Upper lobe of left lung (tissue), 4 donors: Measurements from ENCODE around the gene GOLGA6L24.
"Not testable (repeated sequence)": the region's sequence is repeated elsewhere in the genome, so short reads cannot be mapped to it uniquely, and the experiment has no call there.

Experiments
- POLR2AphosphoS5 ChIP-seq, 2 donors: sonication (generic); formaldehyde crosslinking; IDR thresholded peaks; one replicate each; pipeline ENCODE4 v1.5.1; 2017; ENCODE audit warnings: antibody characterized with exemption in 2 of 2
- TF ChIP-seq, protein P1 (sequence below), 6 experiments: fragments of 450-650 bp in 4 of 6; fragments of 200-600 bp in 2 of 6; sonication (generic) in 2 of 6; IDR thresholded peaks; one replicate each; pipeline ENCODE4 v1.5.1; 2016 to 2019; ENCODE audit warnings: antibody characterized with exemption in 6 of 6

DNA sequence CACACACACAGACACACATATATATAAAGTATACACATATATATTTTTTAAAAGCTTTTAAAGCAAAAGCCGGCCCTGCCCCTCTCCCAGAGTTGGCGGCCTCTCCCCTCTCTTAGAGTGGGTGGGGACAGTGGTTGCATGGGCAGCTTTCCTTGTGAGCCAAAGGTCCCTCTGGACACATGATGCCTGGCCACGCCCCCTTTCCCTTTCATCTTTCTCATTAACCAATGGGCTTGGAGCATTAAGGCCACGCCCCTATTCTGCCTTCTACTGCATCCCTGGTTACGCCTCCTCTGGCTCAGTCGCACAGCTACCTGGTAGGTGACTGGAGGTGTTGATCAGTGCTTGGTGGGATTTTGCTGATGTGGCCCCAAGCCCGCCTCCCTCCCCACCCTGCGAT, 20.5 kb upstream of the GOLGA6L24 start, which contains the start of gene GOLGA8F:
- TF ChIP-seq POLR2AphosphoS5 (IDR thresholded peaks at IDR 0.05), result not testable (repeated sequence)
- TF ChIP-seq, protein P1, sequence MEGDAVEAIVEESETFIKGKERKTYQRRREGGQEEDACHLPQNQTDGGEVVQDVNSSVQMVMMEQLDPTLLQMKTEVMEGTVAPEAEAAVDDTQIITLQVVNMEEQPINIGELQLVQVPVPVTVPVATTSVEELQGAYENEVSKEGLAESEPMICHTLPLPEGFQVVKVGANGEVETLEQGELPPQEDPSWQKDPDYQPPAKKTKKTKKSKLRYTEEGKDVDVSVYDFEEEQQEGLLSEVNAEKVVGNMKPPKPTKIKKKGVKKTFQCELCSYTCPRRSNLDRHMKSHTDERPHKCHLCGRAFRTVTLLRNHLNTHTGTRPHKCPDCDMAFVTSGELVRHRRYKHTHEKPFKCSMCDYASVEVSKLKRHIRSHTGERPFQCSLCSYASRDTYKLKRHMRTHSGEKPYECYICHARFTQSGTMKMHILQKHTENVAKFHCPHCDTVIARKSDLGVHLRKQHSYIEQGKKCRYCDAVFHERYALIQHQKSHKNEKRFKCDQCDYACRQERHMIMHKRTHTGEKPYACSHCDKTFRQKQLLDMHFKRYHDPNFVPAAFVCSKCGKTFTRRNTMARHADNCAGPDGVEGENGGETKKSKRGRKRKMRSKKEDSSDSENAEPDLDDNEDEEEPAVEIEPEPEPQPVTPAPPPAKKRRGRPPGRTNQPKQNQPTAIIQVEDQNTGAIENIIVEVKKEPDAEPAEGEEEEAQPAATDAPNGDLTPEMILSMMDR (IDR thresholded peaks at IDR 0.05), result not testable (repeated sequence)
